GM18951 (cell line): Measurements from ENCODE around the gene SLC33A1.

Source experiments
- POLR2A ChIP-seq: IDR thresholded peaks from 4 replicates; pipeline ENCODE4 v1.6.1; 2011; ENCODE audit warnings: mild to moderate bottlenecking; ENCODE audit not compliant: insufficient read length, insufficient read depth; ENCODE audit errors: extremely low read depth
- in situ Hi-C: fragments of 300-500 bp; cut with MboI; formaldehyde crosslinking; loops from one replicate; pipeline ENCODE4 v1.12.0; 2022; ENCODE audit warnings: low sequenced_read_pairs, mixed read lengths, inconsistent platforms; ENCODE audit not compliant: unreplicated experiment

SLC33A1 gene

GRCh38 chr3:155791190-155791589 is 63.0 kb downstream of the SLC33A1 start:
- in situ Hi-C loops, result no loop called here
- no peak for TF ChIP-seq POLR2A

- TF ChIP-seq POLR2A, result no peak
- in situ Hi-C loops, result no loop called here
These were observed 63.8 kb downstream of the SLC33A1 start for GRCh38 chr3:155790272-155790925.

- TF ChIP-seq POLR2A, result no peak
- in situ Hi-C loops, result no loop called here
These were observed 68.4 kb downstream of the SLC33A1 start for GRCh38 chr3:155785662-155786295.

GRCh38 chr3:155782390-155782953 is 71.8 kb downstream of the SLC33A1 start:
- in situ Hi-C loops, result no loop called here
- no peak for TF ChIP-seq POLR2A

- TF ChIP-seq POLR2A, result no peak
These were observed 73.9 kb downstream of the SLC33A1 start for GRCh38 chr3:155780291-155780690.

GRCh38 chr3:155778462-155778861 is 75.8 kb downstream of the SLC33A1 start:
- in situ Hi-C loops, result no loop called here
- no peak for TF ChIP-seq POLR2A

More at GRCh38 chr3:155780291-155780690, 73.9 kb downstream of the SLC33A1 start:
- in situ Hi-C loops, result no loop called here

GRCh38 chr3:155772801-155773200 is 81.4 kb downstream of the SLC33A1 start:
- TF ChIP-seq POLR2A, result no peak
- in situ Hi-C loops, result no loop called here

- in situ Hi-C loops, result no loop called here
These were observed 83.1 kb downstream of the SLC33A1 start for GRCh38 chr3:155771126-155771525.

More at GRCh38 chr3:155771126-155771525, 83.1 kb downstream of the SLC33A1 start:
- no peak for TF ChIP-seq POLR2A
